Suppressor macrophage treated with lipopolysaccharide for 4 hours (primary cell): ENCODE results near the gene PHLDB1.
"Not testable (repeated sequence)": the region's sequence is repeated elsewhere in the genome, so short reads cannot be mapped to it uniquely, and the experiment has no call there.

Experiments
- DNase-seq: peaks from one replicate; pipeline ENCODE4 v3.0.0-alpha.2; 2020

The PHLDB1 gene

GRCh38 chr11:118607401-118608359 lies at the start of gene PHLDB1:
PHLDB1 (plus strand) TSS chr11:118607615; CDS start chr11:118613837, 6,222 bp downstream.
- peak; percentile 65 for DNase-seq

- DNase-seq = no peak
Measured at GRCh38 chr11:118560806-118561205, 46.6 kb upstream of the PHLDB1 start.

- no peak for DNase-seq
Measured at GRCh38 chr11:118565051-118565450, 42.4 kb upstream of the PHLDB1 start.

GRCh38 chr11:118569670-118570069 lies 37.7 kb upstream of the PHLDB1 start:
- DNase-seq = no peak

- no peak for DNase-seq
Measured at GRCh38 chr11:118570787-118571186, 36.6 kb upstream of the PHLDB1 start.

GRCh38 chr11:118571701-118572060 lies 35.7 kb upstream of the PHLDB1 start:
- not testable (repeated sequence) for DNase-seq

- peak; percentile 82 for DNase-seq
Measured at GRCh38 chr11:118572061-118572980, 35.1 kb upstream of the PHLDB1 start, which contains the start of gene ARCN1. ARCN1 (plus strand) TSS chr11:118572409; CDS start chr11:118572548, 139 bp downstream.

- peak; percentile 13 for DNase-seq
Measured at GRCh38 chr11:118572981-118573550, 34.3 kb upstream of the PHLDB1 start.

GRCh38 chr11:118574636-118575035 lies 32.8 kb upstream of the PHLDB1 start:
- no peak for DNase-seq

GRCh38 chr11:118577995-118578394 lies 29.4 kb upstream of the PHLDB1 start:
- not testable (repeated sequence) for DNase-seq

- no peak for DNase-seq
Measured at GRCh38 chr11:118581057-118581456, 26.4 kb upstream of the PHLDB1 start.

- no peak for DNase-seq
Measured at GRCh38 chr11:118587952-118588351, 19.5 kb upstream of the PHLDB1 start.

- DNase-seq = no peak
Measured at GRCh38 chr11:118592616-118593367, 14.6 kb upstream of the PHLDB1 start.

GRCh38 chr11:118594984-118595383 lies 12.4 kb upstream of the PHLDB1 start:
- DNase-seq = peak; percentile 51

- DNase-seq = no peak
Measured at GRCh38 chr11:118596224-118597146, 10.9 kb upstream of the PHLDB1 start.

- no peak for DNase-seq
Measured at GRCh38 chr11:118597556-118597955, 9.9 kb upstream of the PHLDB1 start.

GRCh38 chr11:118602331-118602730 lies 5.1 kb upstream of the PHLDB1 start:
- no peak for DNase-seq

GRCh38 chr11:118603709-118604108 lies 3.7 kb upstream of the PHLDB1 start:
- not testable (repeated sequence) for DNase-seq

- no peak for DNase-seq
Measured at GRCh38 chr11:118604566-118604965, 2.8 kb upstream of the PHLDB1 start.

- DNase-seq = peak; percentile 33
Measured at GRCh38 chr11:118605116-118605867, 2.1 kb upstream of the PHLDB1 start.
